ENCODE results near the gene SMOC2.
"Not testable (repeated sequence)": the region's sequence is repeated elsewhere in the genome, so short reads cannot be mapped to it uniquely, and the experiment has no call there.

Gene SMOC2

DNA sequence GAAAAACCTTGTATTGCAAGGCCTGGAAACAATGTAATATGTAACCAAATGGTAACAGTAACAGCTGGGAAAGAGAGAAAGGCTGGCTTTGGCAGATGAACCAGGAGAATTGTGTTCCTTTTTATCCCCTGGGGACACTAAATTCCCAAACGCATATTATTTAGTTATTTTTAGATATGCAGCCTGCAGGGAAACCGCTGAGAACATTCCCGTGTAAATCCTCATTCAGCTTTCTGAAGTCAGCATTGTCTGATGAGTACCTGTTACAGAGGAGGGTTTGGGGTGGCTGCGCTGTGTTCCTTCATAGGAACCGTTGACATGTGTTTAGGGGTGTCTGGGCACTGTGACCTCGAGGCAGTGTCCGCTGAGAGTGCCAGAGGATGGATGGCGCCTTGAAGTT lies 101.3 kb downstream of the SMOC2 start:
- DNase-seq = no peak

DNA sequence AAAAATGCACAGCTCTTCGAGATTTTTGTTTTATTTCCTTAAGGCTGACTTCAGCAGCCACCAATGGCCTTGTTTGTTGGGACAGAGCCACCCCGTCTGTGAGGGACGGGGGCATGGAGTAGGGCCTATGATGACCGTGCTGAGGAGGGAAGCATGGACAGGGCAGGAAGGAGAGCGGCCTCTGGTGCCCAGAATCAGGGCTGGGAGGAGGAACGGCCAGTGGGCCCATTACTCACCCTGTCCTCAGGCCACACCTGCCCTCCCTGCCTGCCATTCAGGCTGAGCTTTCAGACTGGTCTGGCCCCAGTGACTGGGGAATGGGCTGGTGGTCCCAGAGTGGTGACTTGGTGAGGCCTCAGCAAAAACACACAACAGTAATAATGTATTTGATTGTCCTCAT lies 104.4 kb downstream of the SMOC2 start:
- DNase-seq = no peak

DNA sequence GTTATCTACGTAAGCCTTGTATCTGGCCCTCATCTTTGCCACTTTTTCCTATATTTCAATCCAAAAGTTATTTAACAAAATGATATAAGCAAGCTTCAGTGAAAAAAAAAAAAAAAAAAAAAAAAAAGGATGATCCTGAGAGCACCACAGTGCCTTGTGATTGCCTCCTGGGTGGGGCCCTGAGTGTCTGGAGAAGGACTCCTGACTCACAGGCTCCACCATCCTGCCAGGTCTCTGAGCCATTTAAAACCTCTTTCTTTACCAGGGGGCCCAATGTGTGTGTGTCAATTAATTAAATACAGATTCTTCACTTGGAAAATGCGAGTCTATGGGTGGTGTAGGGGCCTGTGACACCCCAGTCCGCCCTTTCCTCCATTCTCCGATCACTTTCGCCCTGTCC lies 105.2 kb downstream of the SMOC2 start:
- no peak for DNase-seq

DNA sequence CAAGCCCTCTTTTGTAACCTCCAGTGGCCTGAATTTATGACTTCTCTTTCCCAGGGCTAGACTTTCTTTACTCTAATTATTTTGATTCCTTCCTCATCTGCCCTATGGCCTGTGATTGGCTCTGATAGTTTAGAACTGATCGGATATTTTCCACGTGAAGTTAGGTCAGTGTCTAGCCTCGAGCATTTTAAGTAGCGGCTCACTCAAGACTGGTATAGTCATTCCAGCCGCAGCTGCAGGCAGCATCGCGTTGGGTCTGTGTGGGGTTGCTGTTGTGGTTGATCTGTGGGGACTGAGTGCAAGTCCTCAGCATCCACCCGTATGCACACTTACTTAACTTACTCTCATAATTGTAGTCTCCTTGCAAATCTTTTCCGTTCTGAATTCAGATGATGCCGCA lies 105.7 kb downstream of the SMOC2 start:
- DNase-seq = no peak

DNA sequence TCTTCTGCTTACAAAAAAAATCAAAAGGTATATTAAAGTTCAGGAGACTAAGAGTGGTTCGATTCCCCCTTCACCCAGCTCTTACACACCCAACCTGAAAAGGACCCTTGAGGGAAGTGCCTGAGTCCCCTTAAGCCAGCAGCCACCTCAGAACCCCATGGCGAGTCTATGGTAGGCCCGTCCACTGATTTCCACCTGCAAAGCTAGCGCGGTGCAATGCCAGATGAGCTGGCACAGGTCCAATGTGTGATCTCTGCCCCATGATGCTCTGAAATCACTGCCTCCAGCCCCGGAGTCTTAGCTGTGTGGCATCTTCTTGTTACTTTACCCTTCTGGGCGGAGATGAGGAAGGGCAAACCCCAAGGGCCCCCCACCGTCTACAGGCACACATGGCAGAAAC lies 109.3 kb downstream of the SMOC2 start:
- no peak for DNase-seq

DNA sequence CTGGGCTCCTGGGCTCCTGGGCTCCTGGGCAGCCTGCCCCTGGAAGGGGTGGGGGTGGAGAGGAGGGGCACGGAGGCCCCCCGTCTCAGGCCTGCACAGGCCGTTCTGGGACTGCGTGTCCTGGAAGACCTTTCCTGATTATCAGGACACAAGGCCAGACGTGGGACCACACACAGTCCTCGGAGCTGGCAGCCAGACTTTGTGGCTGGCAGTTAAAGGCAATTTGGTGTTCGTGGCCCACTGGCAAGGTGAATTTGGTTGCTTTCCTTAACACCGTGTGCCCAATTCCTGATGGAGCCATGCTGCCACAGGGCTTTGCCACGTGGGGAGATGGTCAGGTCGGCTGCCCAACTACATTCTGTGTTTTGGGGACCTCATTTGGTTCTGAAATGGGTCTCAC lies 113.5 kb downstream of the SMOC2 start:
- no peak for DNase-seq

DNA sequence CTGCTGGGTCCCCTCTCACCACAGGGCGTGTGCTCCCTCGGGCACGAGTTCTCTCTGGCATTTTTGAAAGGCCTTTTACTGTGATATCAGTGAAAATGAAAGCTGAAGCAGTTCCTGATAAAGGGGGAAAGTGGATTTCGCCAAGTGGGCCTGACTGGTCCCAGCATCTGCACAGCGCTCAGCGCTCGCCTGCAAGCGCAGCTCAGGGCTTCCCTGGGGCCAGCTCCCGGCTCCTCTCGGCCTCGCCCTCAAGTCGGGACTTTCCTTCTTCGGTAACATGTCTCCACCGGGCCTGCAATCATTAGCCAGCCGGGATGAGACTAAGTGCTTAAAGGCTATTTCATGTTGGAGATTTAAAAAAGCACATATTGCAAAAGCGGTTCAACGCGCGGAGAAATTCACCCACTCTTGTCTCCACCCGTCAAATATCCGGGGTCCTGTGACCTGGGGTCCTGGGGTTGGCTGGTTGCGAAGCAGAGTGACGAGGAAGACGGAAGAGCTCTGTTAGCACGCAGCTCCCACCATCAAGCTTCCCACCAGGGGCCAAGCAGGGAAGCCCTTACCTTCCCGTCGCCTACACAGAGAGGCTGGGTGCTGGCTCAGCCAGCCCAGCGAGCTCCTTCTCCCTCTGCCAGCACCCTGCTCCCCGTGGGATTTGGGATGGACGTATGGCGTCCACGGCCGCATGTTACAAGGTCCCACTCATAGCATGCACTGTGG lies 114.1 kb downstream of the SMOC2 start:
- DNase-seq = no peak

DNA sequence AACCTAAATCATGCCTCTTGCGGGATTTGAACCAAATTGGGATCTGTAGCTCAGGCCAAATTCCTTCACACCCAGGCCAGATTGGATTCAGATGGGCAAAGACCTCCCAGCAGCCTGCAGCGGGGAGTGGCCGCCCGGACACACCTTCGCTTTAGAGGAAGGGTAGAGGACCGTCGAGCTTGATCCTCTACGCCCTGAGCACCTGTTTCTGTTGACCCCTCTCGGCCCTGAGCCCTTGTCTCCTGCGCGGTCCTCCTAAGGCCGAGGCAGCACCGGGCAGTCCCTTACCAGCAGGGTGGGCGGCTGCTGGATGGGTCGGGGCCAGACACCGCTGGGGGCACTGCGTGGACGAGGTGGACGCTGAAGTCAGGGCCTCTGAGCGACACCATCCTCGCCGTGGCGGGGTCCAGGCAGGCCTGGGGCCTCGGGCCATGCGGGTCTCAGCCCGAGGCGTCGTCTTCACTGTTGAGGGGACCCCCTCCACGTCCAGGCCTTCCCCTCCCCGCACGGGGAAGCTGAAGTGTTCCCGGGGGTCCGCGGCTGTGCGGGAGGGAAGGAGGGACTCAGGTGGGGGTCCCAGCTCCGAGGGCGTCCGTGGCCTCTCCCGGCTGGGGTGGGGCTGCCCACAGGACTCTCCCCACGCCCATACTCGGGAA lies 114.8 kb downstream of the SMOC2 start:
- no peak for DNase-seq

DNA sequence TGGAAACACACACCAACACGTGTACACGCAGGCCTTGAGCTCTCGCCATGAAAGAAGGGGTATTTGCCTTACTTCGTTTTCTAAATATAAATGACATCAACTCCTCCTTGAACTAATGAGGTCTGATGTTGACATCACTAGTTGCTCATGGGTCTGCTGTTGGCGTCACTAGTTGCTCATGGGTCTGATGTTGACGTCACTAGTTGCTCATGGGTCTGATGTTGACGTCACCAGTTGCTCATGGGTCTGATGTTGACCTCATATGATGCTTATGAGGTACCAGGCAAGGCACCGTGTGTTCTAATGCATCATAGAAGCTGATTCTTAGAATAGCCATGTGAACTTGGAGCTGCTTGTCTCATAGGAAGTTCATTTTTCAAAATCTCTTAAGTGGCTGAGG lies 116.5 kb downstream of the SMOC2 start:
- no peak for DNase-seq

DNA sequence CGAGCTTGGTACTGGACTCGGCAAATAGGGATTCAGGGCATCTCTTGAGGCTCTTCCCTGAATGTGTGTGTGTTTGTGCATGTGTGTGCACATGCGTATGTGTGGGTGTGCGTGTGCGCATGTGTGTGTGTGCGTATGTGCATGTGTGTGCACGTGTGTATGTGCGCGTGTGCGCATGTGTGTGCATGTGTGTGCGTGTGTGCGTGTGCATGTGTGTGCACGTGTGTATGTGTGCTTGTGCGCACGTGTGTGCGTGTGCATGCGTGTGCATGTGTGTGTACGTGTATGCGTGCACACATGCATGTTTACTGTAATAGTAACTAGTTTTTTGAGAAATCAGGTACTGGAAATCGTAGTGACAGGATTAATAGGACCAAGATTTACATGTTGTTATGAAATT lies 117.7 kb downstream of the SMOC2 start:
- DNase-seq = no peak

DNA sequence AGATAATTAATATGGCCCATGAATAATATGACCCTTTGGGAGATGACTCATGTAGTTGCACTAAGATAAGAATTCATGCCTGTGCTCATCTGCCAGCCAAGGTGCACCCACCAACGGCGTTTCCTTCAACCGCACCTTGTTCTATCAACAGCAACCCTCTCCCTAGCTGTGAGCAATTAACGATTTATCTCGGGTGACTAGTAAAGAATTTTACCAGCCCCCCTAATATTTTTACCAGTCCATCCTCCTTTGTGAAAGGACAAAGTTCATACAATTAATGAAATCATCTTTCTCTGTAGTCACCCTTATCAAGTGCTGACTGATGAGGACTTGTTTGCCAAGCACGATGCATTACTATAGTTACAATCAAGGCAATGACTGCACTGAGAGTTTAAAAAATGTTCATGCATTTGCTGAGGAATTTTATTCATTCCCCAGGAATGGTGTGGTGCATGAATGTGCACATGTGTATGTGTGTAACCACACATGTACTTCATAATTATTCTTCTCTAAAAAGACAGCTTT lies 118.7 kb downstream of the SMOC2 start:
- DNase-seq = no peak

DNA sequence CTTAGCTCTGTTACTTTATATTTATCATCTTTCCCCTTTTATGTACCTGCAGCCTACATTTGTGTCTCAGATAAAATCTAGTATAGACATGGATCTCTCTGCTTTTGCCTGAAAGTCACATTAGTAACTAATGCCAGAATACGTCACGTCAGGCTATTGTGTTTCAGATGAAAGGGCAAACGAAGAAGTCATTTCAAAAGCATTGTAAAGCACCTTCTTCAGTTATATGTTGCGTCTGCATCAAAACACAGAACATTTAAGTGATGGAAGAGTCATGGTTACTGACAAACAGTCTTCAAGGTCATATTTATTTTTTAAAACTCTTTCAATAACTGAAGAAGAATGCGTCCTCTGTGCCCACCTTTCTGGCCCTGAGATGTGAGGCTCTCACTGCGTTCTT lies 119.1 kb downstream of the SMOC2 start:
- DNase-seq = no peak

DNA sequence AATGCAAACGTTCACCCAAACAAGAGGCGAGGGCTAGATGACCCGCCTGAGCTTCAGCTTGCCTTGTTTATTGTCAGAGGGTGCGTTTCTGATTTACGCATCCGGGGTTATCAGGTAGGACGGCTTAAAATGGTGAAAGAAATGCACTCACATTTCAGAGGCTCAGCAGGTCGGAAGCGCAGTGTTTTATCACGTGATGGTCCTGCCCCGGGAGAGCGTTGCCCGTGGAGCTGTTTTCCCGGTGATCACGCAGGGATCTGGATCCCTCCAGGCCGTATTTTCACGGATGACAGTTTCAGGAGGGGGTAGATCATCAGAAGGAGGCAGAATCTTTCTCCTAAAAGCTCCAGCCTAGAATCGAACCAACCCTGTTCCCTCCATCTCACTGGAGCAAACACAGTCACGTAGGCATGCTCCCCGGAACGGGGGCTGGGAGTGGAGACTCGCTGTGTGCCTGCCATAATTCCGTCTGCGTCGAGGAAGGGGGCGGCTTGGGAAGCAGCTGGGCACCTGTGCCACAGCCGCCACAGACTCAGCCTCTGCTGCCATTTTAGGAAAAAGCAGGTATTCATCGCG lies 121.7 kb downstream of the SMOC2 start:
- DNase-seq = no peak

DNA sequence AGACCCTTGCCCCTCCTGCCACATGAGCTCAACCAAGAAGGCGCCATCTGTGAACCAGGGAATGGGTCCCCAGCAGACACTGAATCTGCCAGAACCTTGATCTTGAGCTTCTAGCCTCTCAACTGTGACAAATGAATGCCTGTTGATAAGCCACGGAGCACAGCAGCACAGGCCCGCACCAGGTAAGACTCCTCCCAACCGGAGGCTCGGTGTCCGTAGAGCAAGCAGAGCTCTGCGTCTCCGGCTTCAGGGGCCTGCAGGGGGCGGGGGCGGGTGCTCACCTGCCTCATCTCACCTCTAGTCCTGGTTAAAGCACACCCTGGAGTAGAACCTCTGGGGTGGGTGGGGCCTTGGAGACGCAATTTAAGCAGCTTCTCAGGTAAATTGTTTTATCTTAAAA lies 122.7 kb downstream of the SMOC2 start:
- no peak for DNase-seq

DNA sequence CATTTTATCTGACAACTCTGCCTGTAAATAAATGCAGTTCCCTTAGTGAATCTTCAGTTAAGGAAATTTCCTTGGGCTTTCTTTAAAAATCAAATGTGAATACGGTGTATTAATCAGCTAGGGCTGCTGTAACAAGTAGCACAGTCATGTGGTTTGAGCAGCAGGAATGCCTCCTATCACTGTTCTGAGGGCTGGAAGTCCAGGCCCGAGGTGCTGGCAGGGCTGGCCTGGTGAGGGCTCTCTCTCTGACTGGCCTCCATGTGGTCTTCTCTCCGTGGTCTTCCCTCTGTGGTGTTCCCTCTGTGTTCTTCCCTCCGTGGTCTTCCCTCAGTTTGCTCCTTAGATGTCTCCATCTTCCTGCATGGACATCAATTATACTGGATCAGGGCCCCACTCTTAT lies 124.1 kb downstream of the SMOC2 start:
- no peak for DNase-seq

DNA sequence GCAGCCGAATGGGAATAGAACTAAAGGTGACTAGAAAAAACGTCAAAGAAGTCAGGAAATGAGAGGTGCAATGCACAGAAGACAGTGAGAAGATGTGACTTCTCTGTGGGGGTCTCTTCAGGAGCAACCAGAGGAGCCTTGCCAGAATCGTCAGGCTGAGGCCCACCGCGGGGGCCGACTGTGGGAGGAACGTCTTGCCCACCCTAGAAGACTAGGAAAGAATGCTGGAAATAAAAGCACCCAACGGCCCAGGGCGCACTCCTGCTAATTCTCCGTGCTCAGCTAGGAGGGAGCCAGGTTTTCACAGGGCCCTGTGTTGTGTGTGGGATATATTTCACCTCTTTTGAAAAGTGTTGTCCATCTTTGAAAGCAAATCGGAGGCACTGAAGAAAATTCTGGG lies 129.2 kb downstream of the SMOC2 start:
- DNase-seq = no peak

DNA sequence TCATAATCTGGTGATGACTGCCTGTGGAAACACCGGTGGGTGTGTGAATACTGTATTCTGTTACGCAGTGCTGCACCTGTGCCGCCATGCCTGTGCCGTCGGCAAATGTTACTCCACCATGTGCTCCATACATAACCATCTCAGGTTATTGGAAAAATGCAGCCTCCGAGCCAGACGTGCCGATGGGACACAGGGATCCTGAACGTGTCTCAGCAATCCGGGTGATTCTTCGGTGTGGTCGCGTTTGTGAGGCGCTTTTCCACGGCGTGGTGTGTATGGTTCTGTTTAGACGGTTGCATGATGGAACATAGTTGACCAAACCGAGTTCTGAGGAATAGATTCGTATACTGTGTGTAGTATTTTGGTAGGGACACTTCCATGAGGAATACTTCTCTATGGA lies 130.3 kb downstream of the SMOC2 start:
- DNase-seq = no peak

DNA sequence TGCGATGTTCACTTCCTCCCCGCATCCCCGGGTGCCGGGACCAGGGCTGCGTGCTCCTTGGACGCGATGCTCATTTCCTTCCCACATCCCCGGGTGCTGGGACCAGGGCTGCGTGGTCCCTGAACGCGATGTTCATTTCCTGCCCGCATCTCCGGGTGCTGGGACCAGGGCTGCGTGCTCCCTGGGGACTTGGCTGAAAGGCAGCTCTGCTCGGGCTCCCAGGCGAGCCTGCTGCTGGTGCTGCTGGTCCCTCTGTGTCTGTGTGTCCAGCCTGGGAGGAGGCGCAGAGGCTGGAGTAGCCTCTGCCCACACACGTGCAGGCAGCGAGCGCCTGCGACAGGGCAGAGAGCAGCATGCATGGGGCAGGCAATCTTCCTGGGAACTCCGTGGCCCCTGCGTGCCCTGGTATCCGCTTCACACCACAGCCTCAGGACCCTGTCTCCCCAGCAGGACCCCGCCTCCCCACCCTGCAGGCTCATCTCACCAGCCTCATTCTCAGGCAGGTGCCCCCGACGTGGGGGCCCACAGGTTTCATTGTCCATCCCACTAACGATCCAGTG lies 132.4 kb downstream of the SMOC2 start:
- not testable (repeated sequence) for DNase-seq

DNA sequence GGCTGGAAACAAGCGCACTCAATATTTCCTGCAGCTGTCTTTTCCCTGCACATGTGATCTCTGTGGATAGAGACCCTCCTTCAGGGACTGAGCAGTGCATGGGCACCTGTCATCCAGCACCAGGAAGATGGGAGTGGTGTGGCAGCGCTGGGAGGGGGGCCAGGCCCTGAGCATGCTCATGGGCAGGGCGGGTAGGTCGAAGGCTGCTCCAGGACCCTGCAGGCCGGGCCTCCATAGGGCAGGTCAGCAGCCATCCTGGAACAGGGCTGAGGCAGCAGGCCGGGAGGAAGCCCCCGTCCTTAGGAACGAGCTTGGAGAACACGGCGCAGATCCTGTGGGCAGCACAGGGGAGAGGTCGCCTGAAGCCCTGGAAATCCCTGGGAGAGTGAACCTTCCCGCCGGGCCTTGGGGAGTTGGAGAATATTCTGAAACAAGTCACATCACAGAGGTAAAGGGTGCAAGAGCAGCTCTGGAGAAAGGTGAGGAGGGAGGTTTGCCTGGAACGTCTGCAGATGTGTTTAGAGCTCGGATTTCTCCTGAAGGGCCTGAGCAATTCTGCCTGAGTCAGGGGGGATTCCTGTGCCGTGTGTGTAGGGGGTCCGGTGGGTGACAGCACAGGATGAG lies 133.2 kb downstream of the SMOC2 start:
- no peak for DNase-seq

DNA sequence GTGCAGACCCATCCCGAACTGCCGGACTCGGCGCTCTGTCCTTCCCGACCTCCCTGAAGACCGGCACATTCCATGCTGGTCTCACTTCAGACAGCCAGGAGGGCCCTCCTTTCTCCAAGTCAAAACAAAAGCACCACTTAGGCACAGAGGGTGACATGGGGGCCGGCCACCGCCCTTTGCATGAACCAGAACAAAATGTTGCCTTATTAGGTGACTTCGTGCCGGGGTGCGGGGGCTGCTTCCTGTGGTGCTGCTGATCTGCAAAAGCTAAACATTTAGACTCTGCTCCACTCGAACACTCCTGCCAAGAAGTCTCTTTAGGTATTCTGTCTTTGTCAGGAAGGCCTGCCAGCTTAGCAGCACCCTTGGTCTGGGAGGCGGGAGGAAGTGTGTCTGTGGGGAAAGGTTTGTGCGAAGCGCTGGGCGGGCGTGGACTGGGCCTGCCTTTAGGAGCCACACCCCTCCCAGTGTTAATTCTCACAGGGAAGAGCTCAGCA lies 133.8 kb downstream of the SMOC2 start:
- DNase-seq = no peak

DNA sequence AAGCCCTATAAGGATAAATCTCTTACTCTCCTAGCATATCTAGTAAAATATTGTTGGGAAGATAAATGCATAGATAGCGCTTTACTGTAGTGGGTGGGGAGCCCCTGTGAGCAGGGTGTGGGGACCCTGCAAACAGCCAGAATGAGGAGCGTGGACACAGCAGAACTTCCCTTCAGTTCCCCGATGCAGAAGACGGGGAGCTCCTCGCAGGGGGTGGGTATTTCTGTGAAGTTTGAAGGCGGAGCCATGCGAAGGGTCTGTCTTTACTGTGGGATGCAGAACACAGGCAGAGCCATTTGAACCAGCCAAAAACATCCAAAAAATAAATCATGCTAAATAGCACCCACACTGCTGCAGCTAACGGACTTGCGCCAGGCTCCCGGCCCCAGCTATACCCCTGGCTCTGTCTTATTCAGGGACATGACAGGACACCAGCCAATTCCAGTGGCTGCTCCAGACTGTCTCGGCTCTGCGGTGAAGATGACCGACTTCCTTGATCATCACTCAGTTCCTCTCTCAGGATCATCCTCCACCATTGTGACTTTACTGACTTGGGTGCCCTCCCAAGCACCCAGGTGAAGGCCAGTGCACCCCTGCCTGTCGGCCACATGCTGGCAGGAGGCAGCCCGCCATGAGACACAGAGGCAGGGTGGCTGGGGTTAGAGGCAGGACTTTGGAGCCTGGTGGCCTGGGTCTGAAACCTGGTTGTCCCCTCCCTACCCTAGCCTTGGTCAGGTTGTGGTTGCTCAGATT lies 134.5 kb downstream of the SMOC2 start:
- no peak for DNase-seq

DNA sequence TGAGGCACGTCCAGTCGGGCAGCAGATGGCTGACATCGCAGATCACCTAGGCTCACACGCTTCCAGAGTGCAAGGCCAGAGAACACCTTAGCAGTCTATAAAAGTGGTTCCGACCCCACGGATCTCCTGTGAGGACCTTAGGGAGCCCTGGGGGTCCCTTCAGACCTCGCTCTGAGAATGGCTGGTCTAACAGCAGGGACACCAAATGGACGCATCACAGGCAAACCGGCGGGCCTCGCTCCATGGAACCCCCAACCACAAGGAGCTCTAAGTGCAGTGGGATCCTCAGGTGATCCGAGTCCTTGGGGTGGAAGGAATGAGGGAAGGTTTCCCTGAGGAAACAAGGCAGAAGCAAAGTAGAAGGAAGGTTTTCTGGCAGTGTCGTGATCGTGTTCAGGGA lies 135.4 kb downstream of the SMOC2 start:
- DNase-seq = no peak

DNA sequence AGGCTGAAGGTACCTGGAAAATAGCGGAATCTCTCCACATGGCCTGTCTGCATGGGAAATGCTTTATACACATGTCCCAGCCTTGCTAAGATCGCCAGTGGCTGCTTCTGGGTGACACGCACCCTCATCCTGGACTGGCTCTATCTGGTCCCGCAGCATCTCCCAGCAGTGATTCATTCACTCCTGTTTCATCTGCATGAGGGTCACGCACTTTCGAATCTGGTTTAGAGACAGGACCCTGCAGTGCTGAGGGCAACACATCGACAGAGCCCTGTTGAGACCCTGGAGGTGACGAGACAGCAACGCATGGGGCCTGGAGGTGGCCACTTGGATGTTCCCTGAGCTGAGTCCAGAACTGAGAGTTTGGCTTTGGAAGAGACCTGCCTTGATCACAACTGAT lies 136.5 kb downstream of the SMOC2 start:
- no peak for DNase-seq

Data from KG1 (cell line).